Left ventricle myocardium inferior (tissue), 1 donor: ENCODE data around the gene ARRDC1. TPM values are rescaled to one million over a fixed set of nuclear protein-coding genes. Genes with fewer than 3 reads are reported as not detected.

Experiments
- DNase-seq: peaks from one replicate; pipeline ENCODE4 v3.0.0-alpha.2; 2020
- H3K27ac ChIP-seq: fragments of 200-600 bp; replicated peaks from 2 replicates; pipeline ENCODE4 v1.8.0; 2021
- H3K27me3 ChIP-seq: fragments of 200-600 bp; 2 replicates; pipeline ENCODE4 v1.8.0; 2021; ENCODE audit warnings: low read depth
- H3K36me3 ChIP-seq: fragments of 200-600 bp; 2 replicates; pipeline ENCODE4 v1.8.0; 2021
- H3K4me1 ChIP-seq: fragments of 200-600 bp; 2 replicates; pipeline ENCODE4 v1.8.0; 2021
- H3K4me3 ChIP-seq: fragments of 200-600 bp; 2 replicates; pipeline ENCODE4 v1.8.0; 2021; ENCODE audit warnings: mild to moderate bottlenecking, moderate library complexity
- H3K9me3 ChIP-seq: fragments of 200-600 bp; replicated peaks from 2 replicates; pipeline ENCODE4 v1.8.0; 2021
- intact Hi-C: fragments of 100-400 bp; cut with micrococcal nuclease; formaldehyde crosslinking; loops from one replicate; pipeline ENCODE4 v1.11.0; 2022
- total RNA-seq: library from RNA; stranded (reverse); fragmentation: NEBNext Ultra II Directional; extraction: Animal tissue kit (Norgen Biotek cat#: 25700); gene quantifications from one replicate; pipeline ENCODE4 v1.2.1, GENCODE V29; 2021
- TF ChIP-seq, protein P1 (sequence below): fragments of 200-600 bp; IDR thresholded peaks from 2 replicates; pipeline ENCODE4 v1.8.0; 2021; ENCODE audit warnings: antibody characterized with exemption, mild to moderate bottlenecking, borderline replicate concordance
- donor health status: DM: no; HTN: yes; CAD: no; lungs with severe emphysema.

Gene ARRDC1
- total RNA-seq, 1 donor from 2014 or later = 16.2 TPM

DNA sequence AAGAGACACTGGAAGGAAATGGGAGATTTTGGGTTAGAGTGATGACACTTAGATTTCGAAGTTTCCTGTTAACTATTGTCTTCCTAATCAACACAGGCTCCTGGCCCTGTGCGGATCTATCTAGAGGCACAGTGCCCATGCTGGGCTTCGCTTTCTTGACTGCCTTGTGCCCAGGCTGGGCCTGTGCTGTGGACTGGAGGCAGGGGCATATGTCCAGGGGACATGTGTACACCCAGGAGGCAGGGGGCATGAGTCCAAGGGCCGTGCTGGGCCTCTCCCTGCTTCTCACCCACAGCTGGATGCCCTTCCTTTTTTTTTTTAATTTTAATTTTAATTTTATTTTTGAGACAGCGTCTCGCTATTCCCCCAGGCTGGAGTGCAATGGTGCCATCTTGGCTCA lies 50.9 kb downstream of the ARRDC1 start:
- Histone ChIP-seq H3K4me3 (no peak overlapping the region), H3K4me1 (peaks cover 4% of the 10 kb centered on the region), H3K27ac (no peak overlapping the region), H3K9me3 (no peaks in the 10 kb centered on the region), H3K27me3 (no peaks in the 10 kb centered on the region), H3K36me3 (peaks cover 18% of the 10 kb centered on the region)
- intact Hi-C loops = no loop called here
- TF ChIP-seq, protein P1, sequence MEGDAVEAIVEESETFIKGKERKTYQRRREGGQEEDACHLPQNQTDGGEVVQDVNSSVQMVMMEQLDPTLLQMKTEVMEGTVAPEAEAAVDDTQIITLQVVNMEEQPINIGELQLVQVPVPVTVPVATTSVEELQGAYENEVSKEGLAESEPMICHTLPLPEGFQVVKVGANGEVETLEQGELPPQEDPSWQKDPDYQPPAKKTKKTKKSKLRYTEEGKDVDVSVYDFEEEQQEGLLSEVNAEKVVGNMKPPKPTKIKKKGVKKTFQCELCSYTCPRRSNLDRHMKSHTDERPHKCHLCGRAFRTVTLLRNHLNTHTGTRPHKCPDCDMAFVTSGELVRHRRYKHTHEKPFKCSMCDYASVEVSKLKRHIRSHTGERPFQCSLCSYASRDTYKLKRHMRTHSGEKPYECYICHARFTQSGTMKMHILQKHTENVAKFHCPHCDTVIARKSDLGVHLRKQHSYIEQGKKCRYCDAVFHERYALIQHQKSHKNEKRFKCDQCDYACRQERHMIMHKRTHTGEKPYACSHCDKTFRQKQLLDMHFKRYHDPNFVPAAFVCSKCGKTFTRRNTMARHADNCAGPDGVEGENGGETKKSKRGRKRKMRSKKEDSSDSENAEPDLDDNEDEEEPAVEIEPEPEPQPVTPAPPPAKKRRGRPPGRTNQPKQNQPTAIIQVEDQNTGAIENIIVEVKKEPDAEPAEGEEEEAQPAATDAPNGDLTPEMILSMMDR = no peak
- peak; percentile 2 for DNase-seq

DNA sequence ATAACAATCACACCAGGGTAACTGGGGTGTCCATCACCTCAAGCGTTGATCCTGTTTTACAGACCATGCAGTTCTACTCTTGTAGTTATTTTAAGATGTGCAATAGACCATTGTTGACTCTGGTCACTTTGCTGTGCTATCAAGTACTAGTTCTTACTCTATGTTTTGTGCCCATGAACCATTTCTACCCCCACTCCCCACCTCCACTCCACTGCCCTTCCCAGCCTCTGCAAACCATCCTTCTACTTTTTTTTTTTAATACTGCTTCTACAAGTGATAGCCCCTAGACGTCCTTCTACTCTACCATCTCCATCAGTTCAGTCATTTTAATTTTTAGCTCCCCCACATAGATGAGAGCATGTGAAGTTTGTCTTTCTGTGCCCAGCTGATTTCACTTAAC lies 52.1 kb downstream of the ARRDC1 start:
- Histone ChIP-seq H3K4me3 (no peak overlapping the region), H3K9me3 (no peaks in the 10 kb centered on the region), H3K4me1 (peaks cover 4% of the 10 kb centered on the region), H3K36me3 (peaks cover 9% of the 10 kb centered on the region), H3K27ac (no peak overlapping the region), H3K27me3 (no peaks in the 10 kb centered on the region)
- DNase-seq = no peak
- TF ChIP-seq, protein P1 = no peak
- intact Hi-C loops = no loop called here

DNA sequence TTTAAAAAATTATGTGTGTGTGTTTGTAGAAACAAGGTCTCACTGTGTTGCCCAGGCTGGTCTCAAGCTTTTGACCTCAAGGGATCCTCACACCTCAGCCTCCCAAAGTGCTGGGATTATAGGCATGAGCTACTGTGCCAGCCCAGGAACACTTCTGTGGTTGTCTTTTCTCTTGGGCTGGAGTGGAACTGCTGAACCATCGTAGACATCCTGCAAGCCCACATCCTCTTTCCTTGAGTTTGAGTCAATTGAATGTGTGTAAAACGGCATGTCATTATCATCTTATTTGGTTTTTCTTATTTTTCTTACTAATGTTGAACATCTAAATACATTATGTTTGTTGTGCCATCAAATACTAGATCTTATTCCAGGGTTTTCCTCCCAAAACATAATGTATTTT lies 53.3 kb downstream of the ARRDC1 start:
- TF ChIP-seq, protein P1 = no peak
- no peak overlapping the region for H3K27ac ChIP-seq
- peaks cover 9% of the 10 kb centered on the region for H3K36me3 ChIP-seq
- intact Hi-C loops = no loop called here
- no peaks in the 10 kb centered on the region for H3K27me3 ChIP-seq
- peaks cover 4% of the 10 kb centered on the region for H3K4me1 ChIP-seq
- no peaks in the 10 kb centered on the region for H3K9me3 ChIP-seq
- H3K4me3 ChIP-seq = no peak overlapping the region
- DNase-seq = no peak

DNA sequence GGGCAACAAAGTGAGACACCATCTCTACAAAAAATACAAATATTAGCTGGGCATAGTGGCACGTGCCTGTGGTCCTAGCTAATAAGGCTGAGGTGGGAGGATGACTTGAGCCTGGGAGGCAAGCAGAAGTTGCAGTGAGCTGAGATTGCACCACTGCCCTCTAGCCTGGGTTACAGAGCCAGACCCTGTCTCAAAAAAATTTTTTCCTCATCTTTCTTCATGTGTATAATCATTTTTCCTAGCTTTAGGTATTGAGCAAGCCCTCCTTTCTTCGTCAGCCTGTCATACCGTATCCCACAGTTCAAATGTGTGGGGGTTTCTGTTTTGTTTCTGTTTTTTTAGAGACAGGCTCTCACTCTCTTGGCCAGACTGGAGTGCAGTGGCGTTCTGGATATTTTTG lies 54.7 kb downstream of the ARRDC1 start:
- H3K27me3 ChIP-seq = no peaks in the 10 kb centered on the region
- no peaks in the 10 kb centered on the region for H3K9me3 ChIP-seq
- intact Hi-C loops = no loop called here
- H3K4me3 ChIP-seq = no peak overlapping the region
- no peak for DNase-seq
- H3K27ac ChIP-seq = no peak overlapping the region
- TF ChIP-seq, protein P1 = no peak
- H3K4me1 ChIP-seq = peaks cover 4% of the 10 kb centered on the region
- H3K36me3 ChIP-seq = peaks cover under 1% of the 10 kb centered on the region

DNA sequence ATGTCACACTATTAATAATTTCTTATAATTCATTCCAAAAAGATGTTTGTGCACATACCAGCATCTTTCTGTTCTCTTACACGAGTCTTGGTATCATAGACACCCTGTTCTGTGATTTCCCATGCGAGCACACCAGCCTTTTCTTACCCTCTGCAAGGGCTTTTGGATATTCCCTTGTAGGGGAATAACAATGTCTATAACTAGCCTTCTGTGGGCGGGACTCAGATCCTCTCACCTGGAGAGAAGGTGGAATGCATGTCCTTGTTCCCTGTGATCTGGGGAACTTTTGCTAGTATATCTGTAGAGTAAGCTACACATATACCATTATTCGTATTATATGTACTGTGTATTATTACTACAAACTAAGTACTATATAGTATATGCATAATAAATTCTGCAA lies 58.1 kb downstream of the ARRDC1 start:
- TF ChIP-seq, protein P1 = no peak
- H3K4me3 ChIP-seq = no peak overlapping the region
- H3K27me3 ChIP-seq = no peaks in the 10 kb centered on the region
- no peaks in the 10 kb centered on the region for H3K36me3 ChIP-seq
- H3K27ac ChIP-seq = no peak overlapping the region
- intact Hi-C loops = no loop called here
- no peak for DNase-seq
- peaks cover 25% of the 10 kb centered on the region for H3K4me1 ChIP-seq
- H3K9me3 ChIP-seq = no peaks in the 10 kb centered on the region

DNA sequence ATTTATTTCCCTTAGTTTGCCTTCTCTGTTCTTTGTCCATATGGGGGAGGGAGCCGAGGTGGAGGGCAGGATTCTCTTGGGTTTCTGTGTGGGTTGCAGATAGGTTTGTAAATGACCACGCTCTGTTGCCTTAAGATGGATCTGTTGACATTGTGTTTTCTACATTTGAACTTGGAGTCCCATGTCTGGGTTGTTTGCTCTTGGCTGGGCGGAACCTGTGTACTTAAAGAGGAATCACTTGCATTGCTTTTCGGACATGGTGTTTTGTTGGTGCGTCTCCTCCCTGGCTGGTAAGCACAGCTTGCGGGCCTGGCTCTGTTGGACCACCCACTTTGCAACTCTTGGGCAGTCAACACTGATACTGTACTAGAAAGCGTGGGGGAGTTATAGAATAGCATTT lies 59.2 kb downstream of the ARRDC1 start:
- DNase-seq = no peak
- TF ChIP-seq, protein P1 = no peak
- H3K36me3 ChIP-seq = no peaks in the 10 kb centered on the region
- no peak overlapping the region for H3K27ac ChIP-seq
- no peaks in the 10 kb centered on the region for H3K9me3 ChIP-seq
- no peak overlapping the region for H3K4me3 ChIP-seq
- no peaks in the 10 kb centered on the region for H3K27me3 ChIP-seq
- intact Hi-C loops = no loop called here
- H3K4me1 ChIP-seq = peaks cover 25% of the 10 kb centered on the region
